ENCODE data around the gene ARF1.

ARF1 gene

DNA sequence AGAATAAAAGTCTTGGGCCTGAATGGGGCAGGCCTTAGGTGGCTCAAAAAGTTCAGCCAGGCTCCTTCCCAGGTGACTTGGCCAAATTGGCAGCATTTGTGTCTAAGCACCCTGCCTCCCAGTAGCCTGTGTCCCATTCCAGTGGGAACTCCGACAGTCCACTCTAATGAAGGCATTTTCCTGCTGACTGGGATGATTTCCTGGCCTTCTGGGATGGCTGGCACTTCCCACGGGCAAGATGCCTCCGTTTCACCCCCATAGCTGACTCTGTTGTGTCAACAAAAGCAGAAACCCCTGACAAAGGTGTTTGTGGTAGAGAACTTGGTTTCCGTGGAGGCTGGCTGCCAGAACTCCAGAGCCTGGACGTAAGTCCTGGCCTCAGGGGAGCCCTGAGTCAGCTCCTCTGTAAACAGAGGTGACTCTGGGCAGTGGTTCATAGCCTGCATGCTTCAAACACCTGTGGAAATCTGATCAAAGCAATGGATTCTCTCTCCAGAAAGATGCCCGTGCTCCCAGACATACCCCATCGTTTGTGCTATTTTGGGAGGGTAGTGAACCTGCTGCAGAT lies 39.1 kb upstream of the ARF1 start:
- ChIA-PET POLR2A (ENCODE audit: low non-redundant PET) (interaction anchor here (0.6 kb wide), 1 partner anchor 351 kb away, joined by 3 read pairs; no protein-coding TSS in a partner anchor), CTCF (no interaction called here)
- peak; percentile 89 for DNase-seq (ENCODE audit: low spot score)
- TF ChIP-seq, protein P1, sequence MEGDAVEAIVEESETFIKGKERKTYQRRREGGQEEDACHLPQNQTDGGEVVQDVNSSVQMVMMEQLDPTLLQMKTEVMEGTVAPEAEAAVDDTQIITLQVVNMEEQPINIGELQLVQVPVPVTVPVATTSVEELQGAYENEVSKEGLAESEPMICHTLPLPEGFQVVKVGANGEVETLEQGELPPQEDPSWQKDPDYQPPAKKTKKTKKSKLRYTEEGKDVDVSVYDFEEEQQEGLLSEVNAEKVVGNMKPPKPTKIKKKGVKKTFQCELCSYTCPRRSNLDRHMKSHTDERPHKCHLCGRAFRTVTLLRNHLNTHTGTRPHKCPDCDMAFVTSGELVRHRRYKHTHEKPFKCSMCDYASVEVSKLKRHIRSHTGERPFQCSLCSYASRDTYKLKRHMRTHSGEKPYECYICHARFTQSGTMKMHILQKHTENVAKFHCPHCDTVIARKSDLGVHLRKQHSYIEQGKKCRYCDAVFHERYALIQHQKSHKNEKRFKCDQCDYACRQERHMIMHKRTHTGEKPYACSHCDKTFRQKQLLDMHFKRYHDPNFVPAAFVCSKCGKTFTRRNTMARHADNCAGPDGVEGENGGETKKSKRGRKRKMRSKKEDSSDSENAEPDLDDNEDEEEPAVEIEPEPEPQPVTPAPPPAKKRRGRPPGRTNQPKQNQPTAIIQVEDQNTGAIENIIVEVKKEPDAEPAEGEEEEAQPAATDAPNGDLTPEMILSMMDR (conservative IDR thresholded peaks at IDR 0.05; ENCODE audit: low read depth): no peak
- H3K27ac ChIP-seq: peak overlapping the region; percentile 30; the same call in 1 of the 2 replicates

DNA sequence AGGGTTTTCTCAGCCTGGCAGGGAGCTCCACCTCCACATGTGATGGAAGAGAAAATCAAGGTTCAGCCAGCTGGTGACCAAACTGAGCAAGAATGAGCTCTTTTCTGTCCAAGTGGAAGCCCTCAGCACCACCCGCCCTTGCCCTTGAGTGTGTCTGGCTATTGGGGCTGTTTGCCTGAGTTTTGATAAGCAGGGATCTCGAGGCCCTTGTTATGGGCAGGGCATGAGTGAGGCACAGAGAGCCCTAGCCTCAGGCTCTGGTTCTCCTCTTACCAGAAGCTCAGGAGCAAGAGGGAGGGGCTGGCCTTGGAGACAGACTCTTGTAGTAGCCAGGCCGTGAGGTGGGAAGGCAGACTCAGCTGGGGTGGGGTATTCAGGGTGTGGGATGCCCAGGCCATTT lies 37.5 kb upstream of the ARF1 start:
- no peak overlapping the region for H3K27ac ChIP-seq
- TF ChIP-seq, protein P1 (conservative IDR thresholded peaks at IDR 0.05; ENCODE audit: low read depth): no peak
- ChIA-PET CTCF (interaction anchor here (1.1 to 1.2 kb wide), 2 partner anchors 14 to 41 kb away, joined by 3 read pairs; no protein-coding TSS in a partner anchor), POLR2A (ENCODE audit: low non-redundant PET) (no interaction called here)
- DNase-seq (ENCODE audit: low spot score): no peak

DNA sequence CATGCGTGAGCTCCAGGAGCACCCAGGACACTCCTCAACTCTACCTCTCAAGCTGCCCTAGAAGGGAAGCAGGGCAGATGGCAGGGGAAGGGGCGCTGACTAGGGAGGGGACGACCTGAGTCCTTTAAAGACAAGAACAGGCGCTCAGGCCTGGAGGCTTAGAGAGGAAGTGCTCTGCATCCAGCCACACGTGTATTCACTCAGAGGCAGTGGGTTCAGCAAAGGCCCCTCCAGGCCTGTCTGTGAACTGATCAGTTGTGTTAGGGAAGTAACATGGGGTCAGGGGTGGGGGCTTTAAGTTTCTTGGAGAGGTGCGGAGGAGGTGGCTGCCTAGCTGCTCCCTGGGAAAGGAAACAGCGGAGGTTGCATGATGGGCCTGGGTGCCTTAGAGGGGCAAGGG lies 37.1 kb upstream of the ARF1 start:
- ChIA-PET CTCF (interaction anchor here (1.1 to 1.2 kb wide), 2 partner anchors 14 to 41 kb away, joined by 3 read pairs; no protein-coding TSS in a partner anchor), POLR2A (ENCODE audit: low non-redundant PET) (no interaction called here)
- TF ChIP-seq, protein P1 (conservative IDR thresholded peaks at IDR 0.05; ENCODE audit: low read depth): no peak

DNA sequence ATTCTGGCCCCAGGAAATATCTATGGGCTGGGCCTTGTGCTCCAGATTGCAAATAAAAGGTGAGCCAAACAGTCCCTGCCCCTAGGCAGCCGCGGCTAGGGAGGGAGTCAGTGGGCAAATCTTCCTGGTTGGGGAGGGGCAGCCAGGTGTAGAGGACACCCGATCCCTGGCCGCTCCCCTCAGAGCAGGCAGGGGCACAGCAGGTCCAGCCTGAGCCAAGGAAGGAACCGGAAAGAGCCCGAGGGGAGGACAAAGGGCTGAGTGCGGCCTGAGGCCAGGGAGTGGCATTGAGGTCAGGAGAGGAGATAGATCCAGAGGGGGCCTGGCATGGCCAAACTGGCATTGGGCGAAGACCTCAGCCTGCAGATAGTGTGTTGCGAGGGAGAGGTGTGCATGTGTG lies 36.6 kb upstream of the ARF1 start:
- peak; percentile 20 for DNase-seq (ENCODE audit: low spot score)
- TF ChIP-seq, protein P1 (conservative IDR thresholded peaks at IDR 0.05; ENCODE audit: low read depth): no peak
- H3K27ac ChIP-seq: peak overlapping the region; percentile 6; the same call in 1 of the 2 replicates
- ChIA-PET POLR2A (ENCODE audit: low non-redundant PET) (no interaction called here), CTCF (interaction anchor here (1.1 to 1.2 kb wide), 2 partner anchors 15 to 42 kb away, joined by 3 read pairs; no protein-coding TSS in a partner anchor)

More for the DNA sequence above, 37.1 kb upstream of the ARF1 start:
- no peak for DNase-seq (ENCODE audit: low spot score)
- H3K27ac ChIP-seq: peak overlapping the region; percentile 6; the same call in 1 of the 2 replicates

DNA sequence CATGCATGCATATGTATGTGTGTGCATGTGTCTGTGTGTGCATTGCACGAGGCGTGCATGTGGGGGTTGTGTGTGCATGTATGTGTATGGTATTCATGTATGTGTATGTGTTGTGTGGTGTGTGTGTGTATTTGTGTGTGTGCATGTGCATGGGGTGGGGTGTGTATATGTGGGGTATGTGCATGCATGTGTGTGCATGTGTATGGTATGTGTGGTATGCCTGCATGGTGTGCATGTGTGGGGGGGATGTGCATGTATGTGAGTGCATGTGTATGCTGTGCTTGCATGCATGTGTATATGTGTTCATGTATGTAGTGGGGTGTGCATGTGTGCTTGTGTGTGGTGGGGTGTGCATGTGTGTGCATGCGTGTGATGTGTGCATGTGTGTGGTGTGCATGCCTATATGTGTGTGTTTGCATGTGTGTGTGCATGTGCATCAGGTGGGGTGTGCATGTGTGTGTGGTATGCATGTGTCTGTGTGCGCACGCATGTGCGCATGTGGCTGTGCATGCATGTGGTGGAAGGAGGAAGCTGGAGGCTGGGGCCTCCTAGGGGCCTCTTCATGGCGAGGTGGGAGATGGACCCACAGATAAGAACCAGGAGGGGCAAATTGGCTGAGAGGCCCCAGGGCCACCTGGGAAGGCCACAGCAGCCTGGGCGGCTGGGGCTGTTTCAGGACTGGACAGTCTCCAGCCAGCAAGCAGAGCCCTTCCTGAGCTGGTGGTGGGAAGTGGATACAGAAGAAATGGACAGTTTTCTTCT lies 35.9 kb upstream of the ARF1 start:
- TF ChIP-seq, protein P1 (conservative IDR thresholded peaks at IDR 0.05; ENCODE audit: low read depth): no peak
- no peak overlapping the region; the same call in 1 of the 2 replicates for H3K27ac ChIP-seq
- DNase-seq (ENCODE audit: low spot score): no peak
- POLR2A ChIA-PET (ENCODE audit: low non-redundant PET): no interaction called here
- CTCF ChIA-PET: no interaction called here

DNA sequence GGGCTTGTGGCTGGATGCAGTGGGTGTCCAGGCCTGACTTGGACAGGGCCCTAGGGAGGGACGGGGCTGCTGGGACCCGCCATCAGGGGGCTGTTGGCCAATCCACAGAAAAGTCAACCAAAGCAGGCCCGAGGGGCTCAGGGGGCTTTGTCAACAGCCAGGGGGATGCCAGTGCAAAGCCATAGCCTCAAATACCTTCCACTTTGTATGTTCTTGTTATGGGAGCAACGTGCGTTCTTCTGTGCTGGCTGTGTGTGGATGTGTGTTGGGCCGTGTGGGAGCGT lies 35.4 kb upstream of the ARF1 start:
- ChIA-PET CTCF (no interaction called here), POLR2A (ENCODE audit: low non-redundant PET) (no interaction called here)
- no peak overlapping the region; the same call in 1 of the 2 replicates for H3K27ac ChIP-seq
- DNase-seq (ENCODE audit: low spot score): no peak
- TF ChIP-seq, protein P1 (conservative IDR thresholded peaks at IDR 0.05; ENCODE audit: low read depth): no peak
